GM23338 (cell line): ENCODE data around the gene SSR3. TPM values are rescaled to one million over a fixed set of nuclear protein-coding genes. Genes with fewer than 3 reads are reported as not detected.

Experiments
- ATAC-seq: fragments of 200-7000 bp; cut with Tn5 transposase; 3 replicates; pipeline ENCODE4 v1.9.1; 2020
- DNase-seq: peaks from one replicate; pipeline ENCODE4 v3.0.0-alpha.2; 2015; ENCODE audit warnings: low spot score
- H2AFZ ChIP-seq: fragments of 200-600 bp; sonication (generic); 2 replicates; pipeline ENCODE4 v1.8.0; 2016; ENCODE audit warnings: antibody characterized with exemption, mild to moderate bottlenecking, moderate library complexity
- H3F3A ChIP-seq: fragments of 200-600 bp; sonication (generic); replicated peaks from 2 replicates; pipeline ENCODE4 v1.8.0; 2017; ENCODE audit warnings: antibody characterized with exemption, mixed run types, low read depth
- H3K27ac ChIP-seq: fragments of 200-600 bp; sonication (generic); 2 replicates; pipeline ENCODE4 v1.6.1; 2016; ENCODE audit warnings: low read depth
- H3K27me3 ChIP-seq: fragments of 200-600 bp; sonication (generic); 2 replicates; pipeline ENCODE4 v1.8.0; 2016; ENCODE audit warnings: mild to moderate bottlenecking, mixed run types, moderate library complexity; ENCODE audit not compliant: insufficient read depth
- H3K36me3 ChIP-seq: fragments of 200-600 bp; sonication (generic); 2 replicates; pipeline ENCODE4 v1.8.0; 2016; ENCODE audit warnings: mild to moderate bottlenecking; ENCODE audit not compliant: insufficient read depth
- H3K4me1 ChIP-seq: fragments of 200-600 bp; sonication (generic); 2 replicates; pipeline ENCODE4 v1.8.0; 2016; ENCODE audit warnings: mild to moderate bottlenecking, moderate library complexity; ENCODE audit not compliant: insufficient read depth
- H3K4me2 ChIP-seq: fragments of 200-600 bp; sonication (generic); 2 replicates; pipeline ENCODE4 v1.7.1; 2017; ENCODE audit warnings: mixed run types
- H3K4me3 ChIP-seq: fragments of 200-600 bp; sonication (generic); 2 replicates; pipeline ENCODE4 v1.6.1; 2016; ENCODE audit warnings: mixed run types
- H3K79me2 ChIP-seq: fragments of 200-600 bp; sonication (generic); replicated peaks from 2 replicates; pipeline ENCODE4 v1.8.0; 2017; ENCODE audit warnings: mild to moderate bottlenecking; ENCODE audit not compliant: insufficient read depth
- H3K9me2 ChIP-seq: fragments of 200-600 bp; sonication (generic); 2 replicates; pipeline ENCODE4 v1.8.0; 2017; ENCODE audit not compliant: insufficient read depth
- H4K20me1 ChIP-seq: fragments of 200-600 bp; sonication (generic); replicated peaks from 2 replicates; pipeline ENCODE4 v1.8.0; 2017; ENCODE audit warnings: mild to moderate bottlenecking; ENCODE audit not compliant: insufficient read depth
- H3K27ac Mint-ChIP-seq: 2 replicates; pipeline ENCODE4 v1.8.0; 2020; ENCODE audit warnings: inconsistent platforms, mild to moderate bottlenecking, moderate library complexity, mixed read lengths
- H3K27me3 Mint-ChIP-seq: 3 replicates; pipeline ENCODE4 v1.8.0; 2022; ENCODE audit warnings: low read depth, mild to moderate bottlenecking, moderate library complexity, mixed read lengths, inconsistent platforms; ENCODE audit not compliant: insufficient read depth, poor library complexity
- H3K36me3 Mint-ChIP-seq: 3 replicates; pipeline ENCODE4 v1.8.0; 2021; ENCODE audit warnings: low read depth, mild to moderate bottlenecking, inconsistent platforms, moderate library complexity, mixed read lengths
- H3K4me1 Mint-ChIP-seq: 3 replicates; pipeline ENCODE4 v1.8.0; 2020; ENCODE audit warnings: mild to moderate bottlenecking, inconsistent platforms, mixed read lengths
- H3K4me3 Mint-ChIP-seq: 3 replicates; pipeline ENCODE4 v1.8.0; 2021; ENCODE audit warnings: moderate library complexity, mild to moderate bottlenecking, inconsistent platforms, mixed read lengths
- H3K9me3 Mint-ChIP-seq: 3 replicates; pipeline ENCODE4 v1.8.0; 2020; ENCODE audit warnings: moderate library complexity, mild to moderate bottlenecking, inconsistent platforms, mixed read lengths
- CREB1 ChIP-seq: fragments of 250-450 bp; sonication (Bioruptor Pico); IDR thresholded peaks from 2 replicates; pipeline ENCODE4 v1.5.0; 2020; ENCODE audit warnings: low read depth, mild to moderate bottlenecking, moderate library complexity
- CTCF ChIP-seq, 2 experiments: fragments of 200-600 bp in 1 of 2; sonication (generic) in 1 of 2; conservative IDR thresholded peaks; 2 replicates each; pipeline versions ENCODE4 v1.5.1 to v1.6.1; 2016 to 2017; ENCODE audit warnings: antibody characterized with exemption in 2 of 2, low read depth in 2 of 2, mild to moderate bottlenecking in 2 of 2, moderate library complexity in 1 of 2
- EZH2 ChIP-seq: fragments of 200-600 bp; sonication (generic); IDR thresholded peaks from one replicate; pipeline ENCODE4 v1.8.0; 2017; ENCODE audit warnings: antibody characterized with exemption, mild to moderate bottlenecking, low read depth; ENCODE audit not compliant: unreplicated experiment
- EZH2phosphoT487 ChIP-seq: fragments of 200-600 bp; sonication (generic); IDR thresholded peaks from one replicate; pipeline ENCODE4 v1.8.1; 2018; ENCODE audit warnings: antibody characterized with exemption; ENCODE audit not compliant: unreplicated experiment
- NANOG ChIP-seq: IDR thresholded peaks from 2 replicates; pipeline ENCODE4 v1.6.1; 2016; ENCODE audit warnings: antibody characterized with exemption, borderline replicate concordance
- REST ChIP-seq: IDR thresholded peaks from one replicate; pipeline ENCODE4 v1.6.1; 2018; ENCODE audit warnings: antibody characterized with exemption; ENCODE audit not compliant: unreplicated experiment
- STAT1 ChIP-seq: IDR thresholded peaks from one replicate; pipeline ENCODE4 v1.6.1; 2016; ENCODE audit warnings: antibody characterized with exemption; ENCODE audit not compliant: unreplicated experiment
- ZNF114 ChIP-seq: fragments of 250-450 bp; sonication (Bioruptor Pico); IDR thresholded peaks from 2 replicates; pipeline ENCODE4 v1.5.0; 2020; ENCODE audit warnings: mild to moderate bottlenecking, moderate library complexity
- ZNF331 ChIP-seq: fragments of 250-450 bp; sonication (Bioruptor Pico); IDR thresholded peaks from 2 replicates; pipeline ENCODE4 v1.5.0; 2020; ENCODE audit warnings: low read depth, mild to moderate bottlenecking, moderate library complexity
- ZNF462 ChIP-seq: fragments of 250-450 bp; sonication (Bioruptor Pico); IDR thresholded peaks from 2 replicates; pipeline ENCODE4 v1.5.0; 2020; ENCODE audit warnings: mild to moderate bottlenecking, moderate library complexity
- polyA plus RNA-seq: library from polyadenylated mRNA; unstranded; fragments of >200 nt; fragmentation: Nextera tagmentation; extraction: Ambion mirVana; gene quantifications from 2 replicates; pipeline ENCODE4 v1.2.1, GENCODE V29; 2016
- total RNA-seq: library from RNA; depleted of rRNA; stranded (reverse); fragments of >200 nt; shearing (Covaris generic); gene quantifications from 2 replicates; pipeline ENCODE4 v1.2.3, GENCODE V29; 2014

The SSR3 gene
- total and polyA plus RNA-seq, 2 experiments from 2014 or later, result 143 to 173 TPM

GRCh38 chr3:156579427-156579851, 24.5 kb upstream of the SSR3 start:
- no peaks in the 10 kb centered on the region for H3F3A ChIP-seq
- peak overlapping the region; percentile 64; the same call in 1 of the 2 replicates for H2AFZ ChIP-seq
- no peak overlapping the region for H3K4me3 ChIP-seq
- no peak overlapping the region for H3K4me2 ChIP-seq
- peaks cover 5% of the 10 kb centered on the region; the same call in 2 of the 3 replicates for H3K4me1 Mint-ChIP-seq
- TF ChIP-seq EZH2phosphoT487, result no peak
- DNase-seq (no peak), ATAC-seq (no peak)
- peaks cover 7% of the 10 kb centered on the region for H3K4me1 ChIP-seq
- no peaks in the 10 kb centered on the region for H3K36me3 Mint-ChIP-seq
- no peaks in the 10 kb centered on the region for H3K79me2 ChIP-seq
- peaks cover 1% of the 10 kb centered on the region for H3K27me3 Mint-ChIP-seq
- H4K20me1 ChIP-seq, result no peaks in the 10 kb centered on the region
- no peak overlapping the region for H3K4me3 Mint-ChIP-seq
- no peaks in the 10 kb centered on the region for H3K27me3 ChIP-seq
- no peak overlapping the region for H3K27ac Mint-ChIP-seq
- no peaks in the 10 kb centered on the region for H3K9me3 Mint-ChIP-seq
- no peaks in the 10 kb centered on the region for H3K36me3 ChIP-seq
- H3K9me2 ChIP-seq, result no peaks in the 10 kb centered on the region
- H3K27ac ChIP-seq, result no peak overlapping the region

- Mint-ChIP-seq H3K9me3 (no peaks in the 10 kb centered on the region), H3K36me3 (no peaks in the 10 kb centered on the region), H3K4me3 (no peak overlapping the region), H3K27me3 (peaks cover 1% of the 10 kb centered on the region), H3K4me1 (peaks cover 7% of the 10 kb centered on the region; the same call in 2 of the 3 replicates), H3K27ac (no peak overlapping the region)
- H2AFZ ChIP-seq, result no peak overlapping the region
- no peak overlapping the region for H3K4me2 ChIP-seq
- no peaks in the 10 kb centered on the region for H4K20me1 ChIP-seq
- no peak overlapping the region for H3K4me3 ChIP-seq
- no peaks in the 10 kb centered on the region for H3K36me3 ChIP-seq
- no peaks in the 10 kb centered on the region for H3K79me2 ChIP-seq
- H3K27ac ChIP-seq, result no peak overlapping the region
- H3F3A ChIP-seq, result no peaks in the 10 kb centered on the region
- no peaks in the 10 kb centered on the region for H3K27me3 ChIP-seq
- H3K4me1 ChIP-seq, result peaks cover 7% of the 10 kb centered on the region
- ATAC-seq (no peak), DNase-seq (no peak)
- no peaks in the 10 kb centered on the region for H3K9me2 ChIP-seq
- no peak for TF ChIP-seq CTCF (conservative IDR thresholded peaks at IDR 0.05; ENCODE audit: low read depth in 2 of 2)
- TF ChIP-seq CREB1, result no peak
- no peak for TF ChIP-seq REST
- no peak for TF ChIP-seq EZH2
- no peak for TF ChIP-seq ZNF114 (CRISPR knock-in tag)
- TF ChIP-seq NANOG, result no peak
- no peak for TF ChIP-seq STAT1
- TF ChIP-seq EZH2phosphoT487, result no peak
- TF ChIP-seq ZNF462 (CRISPR knock-in tag), result no peak
- no peak for TF ChIP-seq ZNF331 (CRISPR knock-in tag)
These were observed 22.8 kb upstream of the SSR3 start for GRCh38 chr3:156577736-156578135.
